NB4 (cell line): ENCODE data around the gene BMPR1B.

Experiments used
- DNase-seq: peaks from one replicate; pipeline ENCODE4 v3.0.0; 2010; ENCODE audit warnings: low read depth
- H3K4me3 ChIP-seq: one replicate; pipeline ENCODE4 v1.5.1; 2011; ENCODE audit warnings: mild to moderate bottlenecking, low read depth, low read length, moderate library complexity
- CTCF ChIP-seq: IDR thresholded peaks from one replicate; pipeline ENCODE4 v1.5.1; 2012; ENCODE audit warnings: low read depth, low read length
- MAX ChIP-seq: IDR thresholded peaks from 2 replicates; pipeline ENCODE4 v1.6.1; 2011; ENCODE audit warnings: low read depth, low read length
- MYC ChIP-seq: IDR thresholded peaks from 2 replicates; pipeline ENCODE4 v1.6.1; 2011; ENCODE audit warnings: low read depth, low read length
- POLR2A ChIP-seq: IDR thresholded peaks from 2 replicates; pipeline ENCODE4 v1.6.1; 2011; ENCODE audit warnings: mild to moderate bottlenecking; ENCODE audit not compliant: insufficient read length; ENCODE audit errors: extremely low read depth

Gene BMPR1B

GRCh38 chr4:95048296-95048695 is 290.5 kb downstream of the BMPR1B start:
- H3K4me3 ChIP-seq = no peak overlapping the region
- no peak for TF ChIP-seq MAX
- no peak for TF ChIP-seq POLR2A
- TF ChIP-seq MYC = no peak
- TF ChIP-seq CTCF = no peak
- no peak for DNase-seq

GRCh38 chr4:95049551-95050233 is 291.9 kb downstream of the BMPR1B start:
- no peak overlapping the region for H3K4me3 ChIP-seq
- DNase-seq = no peak
- no peak for TF ChIP-seq MYC
- no peak for TF ChIP-seq MAX
- no peak for TF ChIP-seq CTCF
- TF ChIP-seq POLR2A = no peak

GRCh38 chr4:95050980-95051701 is 293.4 kb downstream of the BMPR1B start:
- no peak for DNase-seq
- TF ChIP-seq MAX (no peak), MYC (no peak), CTCF (no peak), POLR2A (no peak)
- no peak overlapping the region for H3K4me3 ChIP-seq

- TF ChIP-seq POLR2A = no peak
- no peak for TF ChIP-seq MYC
- TF ChIP-seq CTCF = no peak
- no peak for TF ChIP-seq MAX
- H3K4me3 ChIP-seq = no peak overlapping the region
- DNase-seq = no peak
These were observed 293.9 kb downstream of the BMPR1B start for GRCh38 chr4:95051702-95052020.

GRCh38 chr4:95058991-95059390 is 301.2 kb downstream of the BMPR1B start:
- DNase-seq = no peak
- no peak overlapping the region for H3K4me3 ChIP-seq
- TF ChIP-seq POLR2A (no peak), MYC (no peak), CTCF (no peak), MAX (no peak)
